Activated CD4-positive, CD25-positive, alpha-beta regulatory T cell treated with anti-CD3 and anti-CD28 coated beads, Interleukin-2, amount 50 U/mL, for 24 hours (primary cell): ENCODE data around the gene NEDD1.

ENCODE experiments used
- ATAC-seq, 2 donors: fragments of 150-1000 bp; cut with Tn5 transposase; one replicate each; pipeline ENCODE4 v1.10.0; 2021; ENCODE audit warnings: mild to moderate bottlenecking in 1 of 2, moderate library complexity in 1 of 2

NEDD1 gene

GRCh38 chr12:96906849-96907670 is at the start of gene NEDD1:
TSS of gene NEDD1 (plus strand) at chr12:96907257. CDS start at chr12:96909760, 2,503 bp downstream.
- peak; percentile 87 to 89 for ATAC-seq

DNA sequence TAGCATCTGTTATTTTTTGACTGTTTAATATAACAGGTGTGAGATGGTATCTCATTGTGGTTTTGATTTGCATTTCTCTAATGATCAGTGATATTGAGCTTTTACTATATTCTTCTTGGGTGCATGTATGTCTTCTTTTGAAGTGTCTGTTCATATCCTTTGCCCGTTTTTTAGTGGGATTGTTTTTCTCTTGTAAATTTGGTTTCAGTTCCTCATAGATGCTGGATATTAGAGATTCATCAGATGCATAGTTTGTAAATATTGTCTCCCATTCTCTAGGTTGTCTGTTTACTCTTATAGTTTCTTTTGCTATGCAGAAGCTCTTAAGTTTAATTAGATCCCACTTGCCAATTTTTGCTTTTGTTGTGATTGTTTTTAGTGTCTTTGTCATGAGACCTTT is 48.9 kb upstream of the NEDD1 start:
- no peak for ATAC-seq

DNA sequence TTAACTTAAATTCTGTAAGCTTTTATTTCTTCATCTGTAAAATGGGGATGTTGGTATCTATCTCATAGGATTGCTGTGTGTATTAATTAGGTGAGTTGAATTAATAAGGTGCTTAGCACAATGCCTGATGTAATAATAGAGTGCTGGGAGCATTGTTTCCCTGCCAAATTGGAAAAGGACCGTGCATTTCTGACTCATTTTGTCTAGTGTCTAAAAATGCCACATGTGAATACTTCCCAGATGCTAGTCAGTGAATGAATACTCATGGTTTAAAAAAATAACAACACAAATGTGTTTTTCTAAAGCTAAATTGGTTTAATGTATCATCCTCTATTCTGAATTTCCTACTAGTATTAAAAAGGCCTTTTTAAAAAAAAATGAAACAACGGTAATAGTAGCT is 45.4 kb upstream of the NEDD1 start:
- ATAC-seq = no peak

DNA sequence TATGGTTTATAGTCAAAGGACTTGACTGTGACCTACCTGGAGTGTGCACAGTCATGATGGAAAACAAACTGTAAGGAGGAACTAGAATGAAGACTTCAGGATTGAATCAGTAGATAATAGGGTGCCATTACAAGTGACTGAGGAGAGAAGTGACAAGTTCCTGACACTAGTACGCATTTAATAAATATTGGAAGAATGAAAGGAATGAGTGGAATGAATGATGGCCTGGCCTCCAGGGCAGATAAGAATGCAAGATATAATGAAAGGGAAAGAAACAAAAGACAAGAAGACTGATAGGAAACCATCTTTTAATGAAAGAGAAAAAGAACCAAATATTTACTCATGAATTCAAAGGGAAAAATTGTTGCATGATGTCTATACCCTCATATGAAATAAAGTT is 44.7 kb upstream of the NEDD1 start:
- no peak for ATAC-seq

DNA sequence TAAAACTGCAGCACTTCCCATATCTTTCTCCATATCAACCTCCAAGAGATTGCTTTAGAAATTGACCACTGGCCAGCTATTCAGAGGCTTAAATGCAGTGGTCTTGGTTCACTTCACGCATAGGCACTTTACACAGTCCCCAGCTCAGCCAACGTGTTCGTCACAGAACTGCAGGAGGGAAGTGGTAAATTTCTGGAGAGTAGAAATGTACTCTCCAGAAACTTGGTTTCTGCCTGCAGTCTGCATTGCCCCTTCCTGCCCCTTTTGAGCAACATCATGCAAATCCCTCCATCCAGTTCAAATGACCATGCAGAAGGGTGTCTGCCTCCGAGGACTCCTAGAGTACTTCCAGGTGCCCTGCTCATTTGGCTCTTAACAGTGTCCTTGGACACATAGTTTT is 42.7 kb upstream of the NEDD1 start:
- ATAC-seq = no peak

DNA sequence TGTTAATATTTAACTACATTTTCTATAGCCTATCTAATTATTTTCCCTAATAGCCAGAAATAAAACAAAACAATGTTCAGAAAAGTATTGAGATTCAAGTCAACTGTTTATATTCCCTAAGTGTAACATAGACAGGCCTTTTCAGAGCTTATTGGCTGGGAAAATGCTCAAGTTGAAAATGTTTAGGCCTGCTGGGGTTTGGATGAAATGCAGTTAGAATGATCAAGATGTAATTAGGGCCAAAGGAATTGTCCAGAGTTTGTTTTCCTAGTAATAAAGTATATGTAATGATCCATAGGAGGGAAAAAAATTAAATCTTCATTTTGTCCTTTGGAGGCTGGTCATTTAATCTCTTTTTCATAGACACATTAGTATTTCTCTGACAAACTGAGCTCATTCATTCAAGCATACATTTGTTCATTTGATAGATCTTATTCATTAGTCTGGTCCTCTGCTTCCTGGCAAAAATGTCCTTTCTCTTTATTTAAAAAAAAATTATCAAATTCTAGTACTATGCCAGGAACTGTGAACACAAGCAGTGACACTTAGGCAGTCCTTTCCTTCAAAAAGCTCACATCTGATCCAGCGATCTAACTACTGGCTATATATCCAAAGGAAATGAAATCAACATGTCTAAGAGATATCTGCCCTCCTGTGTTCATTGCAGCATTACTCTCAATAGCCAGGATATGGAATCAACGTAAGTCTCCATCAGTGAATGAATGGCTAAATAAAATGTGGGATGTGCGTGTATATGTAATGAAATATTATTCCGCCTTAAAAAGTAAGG is 40.1 kb upstream of the NEDD1 start:
- ATAC-seq = no peak

DNA sequence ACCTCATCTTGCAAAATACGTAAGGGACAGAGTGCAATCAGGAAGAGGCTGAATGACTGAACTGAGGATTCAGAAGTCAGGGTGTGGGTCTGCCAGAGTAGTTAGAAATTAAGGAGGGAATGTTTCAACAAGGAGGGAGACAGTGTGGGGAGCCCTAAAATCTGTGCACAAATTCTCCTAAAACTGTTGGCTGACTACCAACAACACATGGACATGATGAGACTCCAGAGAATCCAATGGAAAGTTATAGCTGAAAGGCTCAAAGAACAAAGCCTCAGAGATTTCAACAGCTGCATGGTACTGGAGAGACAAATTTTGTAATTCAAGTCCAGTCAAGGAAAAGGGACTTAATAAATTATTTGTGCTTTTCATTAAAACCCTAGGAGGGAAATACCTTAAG is 36.1 kb upstream of the NEDD1 start:
- ATAC-seq = no peak

- no peak for ATAC-seq
Observed at GRCh38 chr12:96872961-96873360, 34.1 kb upstream of the NEDD1 start.

GRCh38 chr12:96874211-96874610 is 32.8 kb upstream of the NEDD1 start:
- ATAC-seq = no peak

- ATAC-seq = no peak
Observed at GRCh38 chr12:96876966-96877365, 30.1 kb upstream of the NEDD1 start.

GRCh38 chr12:96878704-96879103 is 28.4 kb upstream of the NEDD1 start:
- no peak for ATAC-seq

- no peak for ATAC-seq
Observed at GRCh38 chr12:96879301-96879700, 27.8 kb upstream of the NEDD1 start.

- ATAC-seq = no peak
Observed at GRCh38 chr12:96880220-96880619, 26.8 kb upstream of the NEDD1 start.

DNA sequence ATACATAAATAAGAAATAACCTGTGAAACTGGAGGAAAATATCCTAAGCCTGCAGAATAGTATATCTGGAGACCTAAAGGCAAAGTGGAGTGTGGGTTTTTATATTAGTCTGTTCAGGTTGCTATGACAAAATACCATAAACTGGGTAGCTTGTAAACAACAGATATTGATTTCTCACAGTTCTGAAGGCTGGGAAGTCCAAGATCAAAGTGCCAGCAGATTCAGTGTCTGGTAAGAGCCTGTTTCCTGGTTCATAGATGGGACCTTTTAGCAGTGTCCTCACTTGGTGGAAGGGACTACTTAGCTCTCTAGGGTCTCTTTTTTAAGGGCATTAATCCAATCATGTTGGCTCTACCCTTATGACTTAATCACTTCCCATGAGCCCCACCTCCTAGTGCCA is 25.4 kb upstream of the NEDD1 start:
- ATAC-seq = no peak

GRCh38 chr12:96882862-96883261 is 24.2 kb upstream of the NEDD1 start:
- peak in 1 of 2 donors; percentile 58 for ATAC-seq

DNA sequence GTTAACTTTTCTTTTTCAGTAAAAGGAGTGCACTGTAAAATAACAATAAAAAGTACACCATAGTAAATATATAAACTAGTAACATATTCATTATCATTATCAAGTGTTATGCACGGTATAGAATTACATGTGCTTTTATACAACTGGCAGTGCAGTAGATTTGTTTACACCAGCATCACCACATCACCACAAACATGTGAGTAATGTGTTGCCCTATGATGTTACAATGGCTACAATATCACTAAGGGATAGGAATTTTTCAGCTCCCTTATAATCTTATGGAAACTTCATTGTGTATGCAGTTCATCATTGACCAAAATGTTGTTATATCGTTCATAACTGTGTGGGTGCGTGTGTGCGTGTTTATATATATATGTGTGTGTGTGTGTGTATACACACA is 23.5 kb upstream of the NEDD1 start:
- no peak for ATAC-seq

- ATAC-seq = no peak
Observed at GRCh38 chr12:96886998-96887677, 19.9 kb upstream of the NEDD1 start.

- ATAC-seq = peak; percentile 72
Observed at GRCh38 chr12:96889273-96889933, 17.7 kb upstream of the NEDD1 start.

GRCh38 chr12:96890331-96890730 is 16.7 kb upstream of the NEDD1 start:
- no peak for ATAC-seq

DNA sequence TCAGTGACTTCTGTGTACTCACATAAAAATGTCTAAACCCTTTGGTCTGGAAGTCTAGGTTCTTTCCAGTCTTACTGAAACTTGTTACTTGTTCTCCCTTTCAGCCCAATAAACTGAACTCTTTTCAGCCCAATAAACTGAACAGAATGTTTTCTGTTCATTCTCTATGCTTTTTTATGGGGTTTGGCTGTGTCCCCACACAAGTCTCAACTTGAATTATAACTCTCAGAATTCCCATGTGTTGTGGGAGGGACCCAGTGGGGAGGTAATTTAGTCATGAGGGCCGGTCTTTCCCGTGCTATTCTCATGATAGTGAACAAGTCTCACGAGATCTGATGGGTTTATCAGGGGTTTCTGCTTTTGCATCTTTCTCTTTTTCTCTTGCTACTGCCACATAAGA is 15.0 kb upstream of the NEDD1 start:
- no peak for ATAC-seq

- no peak for ATAC-seq
Observed at GRCh38 chr12:96897421-96897820, 9.6 kb upstream of the NEDD1 start.

DNA sequence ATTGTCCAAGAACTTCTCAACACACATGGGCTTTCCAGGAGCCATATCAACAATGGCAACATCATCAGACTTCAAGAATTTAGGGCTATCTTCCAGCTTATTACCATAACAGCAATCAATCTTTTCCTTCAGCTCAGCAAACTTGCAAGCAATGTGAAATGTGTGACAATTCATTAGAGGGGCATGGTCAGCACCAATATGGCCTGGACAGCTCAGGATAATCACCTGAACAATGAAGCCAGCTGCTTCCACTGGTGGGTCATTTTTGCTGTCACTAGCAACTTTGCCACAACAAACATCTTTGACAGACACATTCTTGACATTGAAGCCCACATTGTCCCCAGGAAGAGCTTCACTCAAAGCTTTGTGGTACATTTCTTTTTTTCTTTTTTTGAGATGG is 5.9 kb upstream of the NEDD1 start:
- no peak for ATAC-seq

- no peak for ATAC-seq
Observed at GRCh38 chr12:96902076-96902475, 5.0 kb upstream of the NEDD1 start.
